ENCODE measurements around the gene PROM1. TPM values are rescaled to one million over a fixed set of nuclear protein-coding genes. Genes with fewer than 3 reads are reported as not detected.

The PROM1 gene
- total RNA-seq, 1 donor from 2014 or later: 55.9 TPM

DNA sequence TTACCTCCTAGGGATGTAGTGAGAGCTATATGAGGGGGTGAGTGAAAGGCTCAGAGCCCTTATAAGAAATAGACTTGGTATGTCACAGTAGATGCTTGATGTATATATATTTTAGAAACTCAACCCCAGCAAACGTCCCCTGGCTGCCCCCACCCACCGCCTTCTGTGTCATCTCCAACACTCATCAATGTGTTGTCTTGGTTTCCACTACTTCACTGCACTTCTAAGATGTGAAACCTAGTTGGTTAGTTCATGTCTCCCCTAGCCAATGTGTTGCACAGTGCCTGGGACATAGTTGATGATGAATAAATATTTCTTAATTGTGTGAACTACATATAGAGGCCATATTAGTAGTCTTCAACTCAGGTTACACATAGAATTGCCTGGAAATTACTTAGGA is 125.3 kb downstream of the PROM1 start:
- H3K4me1 Mint-ChIP-seq: peaks cover 3% of the 10 kb centered on the region
- H3K36me3 ChIP-seq: no peaks in the 10 kb centered on the region
- H3K9me3 ChIP-seq (ENCODE audit: low read depth): no peaks in the 10 kb centered on the region
- H4K20me1 ChIP-seq (ENCODE audit: low read depth): no peaks in the 10 kb centered on the region
- H3K27me3 Mint-ChIP-seq (ENCODE audit: insufficient read depth, low read depth): peaks cover 2% of the 10 kb centered on the region
- H3K4me3 ChIP-seq: no peak overlapping the region
- H3K9ac ChIP-seq: no peak overlapping the region
- DNase-seq (ENCODE audit: low spot score): no peak
- no peak overlapping the region for H3K27ac Mint-ChIP-seq
- no peak for TF ChIP-seq EZH2phosphoT487 (IDR thresholded peaks at IDR 0.05)
- H3F3A ChIP-seq (ENCODE audit: low read depth): no peaks in the 10 kb centered on the region
- H3K4me2 ChIP-seq: no peak overlapping the region
- H3K27me3 ChIP-seq: no peaks in the 10 kb centered on the region
- no peaks in the 10 kb centered on the region for H3K79me2 ChIP-seq (ENCODE audit: low read depth)
- H3K27ac ChIP-seq: no peak overlapping the region
- H3K9me3 Mint-ChIP-seq: peaks cover 6% of the 10 kb centered on the region
- H3K4me3 Mint-ChIP-seq: no peak overlapping the region
- H3K36me3 Mint-ChIP-seq: no peaks in the 10 kb centered on the region
- no peaks in the 10 kb centered on the region for H3K4me1 ChIP-seq
- H2AFZ ChIP-seq (replicated peaks): no peak overlapping the region

DNA sequence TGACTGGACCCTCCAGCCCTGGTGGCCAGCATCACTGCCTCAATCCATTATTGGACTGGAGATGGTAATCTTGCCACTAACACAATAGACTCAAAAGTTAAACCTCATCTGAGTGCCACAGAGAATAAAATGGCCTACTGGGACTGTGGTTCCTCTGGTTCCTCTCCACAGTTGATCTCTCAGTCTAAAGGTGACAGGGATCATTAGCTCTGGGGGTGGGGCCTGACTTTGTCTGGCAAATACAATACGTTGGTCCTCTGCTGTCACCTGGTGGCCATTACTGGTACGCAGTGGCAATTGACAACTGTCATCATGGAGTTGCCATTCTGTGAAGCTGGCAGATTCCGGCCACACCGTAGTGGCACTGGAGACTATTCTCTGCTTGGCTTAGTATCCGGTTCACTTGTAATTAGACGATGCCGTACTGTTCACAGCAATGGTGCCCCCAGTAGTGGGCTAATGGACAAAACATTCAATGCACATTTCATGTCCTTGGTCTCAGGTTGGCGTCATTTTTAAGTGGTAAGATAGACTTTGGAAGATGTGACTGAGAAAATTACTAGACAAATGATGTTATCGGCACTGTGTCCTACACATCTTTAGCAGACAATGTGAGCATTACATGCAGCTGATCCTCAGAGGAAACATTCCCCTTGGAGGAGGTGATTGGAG is 127.5 kb downstream of the PROM1 start:
- no peak overlapping the region for H3K4me3 ChIP-seq
- no peak overlapping the region for H3K4me2 ChIP-seq
- H3K9me3 Mint-ChIP-seq: peaks cover 12% of the 10 kb centered on the region
- no peaks in the 10 kb centered on the region for H3K36me3 ChIP-seq
- no peak overlapping the region for H3K9ac ChIP-seq
- H4K20me1 ChIP-seq (ENCODE audit: low read depth): no peaks in the 10 kb centered on the region
- no peaks in the 10 kb centered on the region for H3K4me1 Mint-ChIP-seq
- no peaks in the 10 kb centered on the region for H3K4me1 ChIP-seq
- H3K36me3 Mint-ChIP-seq: no peaks in the 10 kb centered on the region
- H3K27me3 Mint-ChIP-seq (ENCODE audit: insufficient read depth, low read depth): peaks cover 2% of the 10 kb centered on the region
- H3K27me3 ChIP-seq: no peaks in the 10 kb centered on the region
- no peak overlapping the region for H3K4me3 Mint-ChIP-seq
- peak; percentile 90 for DNase-seq (ENCODE audit: low spot score)
- H3K9me3 ChIP-seq (ENCODE audit: low read depth): no peaks in the 10 kb centered on the region
- TF ChIP-seq EZH2phosphoT487 (IDR thresholded peaks at IDR 0.05): no peak
- TF ChIP-seq, protein P1, sequence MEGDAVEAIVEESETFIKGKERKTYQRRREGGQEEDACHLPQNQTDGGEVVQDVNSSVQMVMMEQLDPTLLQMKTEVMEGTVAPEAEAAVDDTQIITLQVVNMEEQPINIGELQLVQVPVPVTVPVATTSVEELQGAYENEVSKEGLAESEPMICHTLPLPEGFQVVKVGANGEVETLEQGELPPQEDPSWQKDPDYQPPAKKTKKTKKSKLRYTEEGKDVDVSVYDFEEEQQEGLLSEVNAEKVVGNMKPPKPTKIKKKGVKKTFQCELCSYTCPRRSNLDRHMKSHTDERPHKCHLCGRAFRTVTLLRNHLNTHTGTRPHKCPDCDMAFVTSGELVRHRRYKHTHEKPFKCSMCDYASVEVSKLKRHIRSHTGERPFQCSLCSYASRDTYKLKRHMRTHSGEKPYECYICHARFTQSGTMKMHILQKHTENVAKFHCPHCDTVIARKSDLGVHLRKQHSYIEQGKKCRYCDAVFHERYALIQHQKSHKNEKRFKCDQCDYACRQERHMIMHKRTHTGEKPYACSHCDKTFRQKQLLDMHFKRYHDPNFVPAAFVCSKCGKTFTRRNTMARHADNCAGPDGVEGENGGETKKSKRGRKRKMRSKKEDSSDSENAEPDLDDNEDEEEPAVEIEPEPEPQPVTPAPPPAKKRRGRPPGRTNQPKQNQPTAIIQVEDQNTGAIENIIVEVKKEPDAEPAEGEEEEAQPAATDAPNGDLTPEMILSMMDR (IDR thresholded peaks at IDR 0.05): peak; percentile 97
- no peak overlapping the region for H3K27ac Mint-ChIP-seq
- H3F3A ChIP-seq (ENCODE audit: low read depth): no peaks in the 10 kb centered on the region
- no peaks in the 10 kb centered on the region for H3K79me2 ChIP-seq (ENCODE audit: low read depth)
- H3K27ac ChIP-seq: no peak overlapping the region
- no peak overlapping the region for H2AFZ ChIP-seq (replicated peaks)

DNA sequence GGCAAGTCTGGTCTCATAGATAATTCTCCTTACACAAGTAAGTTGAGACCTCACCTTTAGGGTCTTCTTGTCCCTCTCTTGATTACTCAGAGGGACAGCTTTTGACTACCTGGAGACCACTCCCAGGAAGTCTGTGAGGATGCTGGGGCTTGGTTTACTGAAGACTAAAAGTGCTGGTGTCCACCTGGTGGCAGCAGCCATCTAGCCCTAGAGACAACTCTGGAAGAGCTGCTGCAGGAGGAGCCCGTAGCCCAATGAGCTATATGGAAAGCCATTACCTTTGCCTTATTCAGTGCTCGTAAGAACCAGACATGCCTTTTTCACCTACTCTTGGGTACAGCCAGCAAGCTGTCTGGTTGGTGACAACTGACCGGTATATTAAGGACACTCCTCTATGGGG is 128.2 kb downstream of the PROM1 start:
- Histone ChIP-seq H3K4me3 (no peak overlapping the region), H3F3A (ENCODE audit: low read depth) (no peaks in the 10 kb centered on the region), H3K27me3 (no peaks in the 10 kb centered on the region), H3K4me1 (no peaks in the 10 kb centered on the region), H2AFZ (replicated peaks) (no peak overlapping the region), H3K27ac (no peak overlapping the region), H3K9me3 (ENCODE audit: low read depth) (no peaks in the 10 kb centered on the region), H3K9ac (no peak overlapping the region), H3K79me2 (ENCODE audit: low read depth) (no peaks in the 10 kb centered on the region), H3K36me3 (no peaks in the 10 kb centered on the region), H4K20me1 (ENCODE audit: low read depth) (no peaks in the 10 kb centered on the region), H3K4me2 (no peak overlapping the region)
- Mint-ChIP-seq H3K4me3 (no peak overlapping the region), H3K27me3 (ENCODE audit: insufficient read depth, low read depth) (peaks cover 2% of the 10 kb centered on the region), H3K36me3 (no peaks in the 10 kb centered on the region), H3K9me3 (peaks cover 12% of the 10 kb centered on the region), H3K4me1 (no peaks in the 10 kb centered on the region), H3K27ac (no peak overlapping the region)
- DNase-seq (ENCODE audit: low spot score): no peak
- TF ChIP-seq EZH2 (IDR thresholded peaks at IDR 0.05): no peak
- TF ChIP-seq, protein P1 (IDR thresholded peaks at IDR 0.05): no peak
- TF ChIP-seq EZH2phosphoT487 (IDR thresholded peaks at IDR 0.05): no peak

DNA sequence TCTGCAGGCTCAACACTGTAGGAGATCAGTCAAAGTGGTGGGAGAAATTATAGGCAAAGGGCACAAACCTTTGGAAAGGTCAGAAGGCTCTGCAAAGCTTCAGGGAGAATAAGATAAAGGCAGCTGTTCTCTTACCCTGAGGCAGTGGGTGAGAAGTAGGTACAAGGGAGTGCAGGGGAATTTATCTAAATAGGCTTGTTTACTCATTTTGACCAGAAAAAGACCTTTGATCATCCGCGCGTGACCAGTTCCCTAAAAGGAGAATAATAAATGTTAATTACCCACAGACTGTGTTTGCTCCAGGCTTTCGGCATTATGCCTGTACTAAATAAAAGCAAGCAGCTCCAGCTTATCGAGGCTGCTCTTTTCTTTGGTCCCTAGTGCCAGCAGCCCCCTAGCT is 130.2 kb downstream of the PROM1 start:
- Histone ChIP-seq H3K4me3 (no peak overlapping the region), H3K9me3 (ENCODE audit: low read depth) (no peaks in the 10 kb centered on the region), H3K36me3 (no peaks in the 10 kb centered on the region), H3K4me2 (no peak overlapping the region), H3K27me3 (no peaks in the 10 kb centered on the region), H2AFZ (replicated peaks) (no peak overlapping the region), H3K9ac (no peak overlapping the region), H3K4me1 (no peaks in the 10 kb centered on the region), H4K20me1 (ENCODE audit: low read depth) (no peaks in the 10 kb centered on the region), H3K79me2 (ENCODE audit: low read depth) (no peaks in the 10 kb centered on the region), H3F3A (ENCODE audit: low read depth) (no peaks in the 10 kb centered on the region), H3K27ac (no peak overlapping the region)
- TF ChIP-seq EZH2 (IDR thresholded peaks at IDR 0.05) (no peak), EZH2phosphoT487 (IDR thresholded peaks at IDR 0.05) (no peak)
- TF ChIP-seq, protein P1 (IDR thresholded peaks at IDR 0.05): no peak
- Mint-ChIP-seq H3K27ac (no peak overlapping the region), H3K4me1 (no peaks in the 10 kb centered on the region), H3K9me3 (peaks cover 12% of the 10 kb centered on the region), H3K4me3 (no peak overlapping the region), H3K27me3 (ENCODE audit: insufficient read depth, low read depth) (no peaks in the 10 kb centered on the region), H3K36me3 (no peaks in the 10 kb centered on the region)
- DNase-seq (ENCODE audit: low spot score): no peak

All from neural progenitor cell (in vitro differentiated cells).